Amniotic stem cell (primary cell): ENCODE data around the gene TAF5L.
A peak's percentile ranks its signal among the peaks of the same experiment; 100 is the strongest.
"Not testable (repeated sequence)": the region's sequence is repeated elsewhere in the genome, so short reads cannot be mapped to it uniquely, and the experiment has no call there.

Experiments
- DNase-seq: peaks from one replicate; lab custom pipeline; 2025; lab: John Stamatoyannopoulos, UW

The TAF5L gene

DNA sequence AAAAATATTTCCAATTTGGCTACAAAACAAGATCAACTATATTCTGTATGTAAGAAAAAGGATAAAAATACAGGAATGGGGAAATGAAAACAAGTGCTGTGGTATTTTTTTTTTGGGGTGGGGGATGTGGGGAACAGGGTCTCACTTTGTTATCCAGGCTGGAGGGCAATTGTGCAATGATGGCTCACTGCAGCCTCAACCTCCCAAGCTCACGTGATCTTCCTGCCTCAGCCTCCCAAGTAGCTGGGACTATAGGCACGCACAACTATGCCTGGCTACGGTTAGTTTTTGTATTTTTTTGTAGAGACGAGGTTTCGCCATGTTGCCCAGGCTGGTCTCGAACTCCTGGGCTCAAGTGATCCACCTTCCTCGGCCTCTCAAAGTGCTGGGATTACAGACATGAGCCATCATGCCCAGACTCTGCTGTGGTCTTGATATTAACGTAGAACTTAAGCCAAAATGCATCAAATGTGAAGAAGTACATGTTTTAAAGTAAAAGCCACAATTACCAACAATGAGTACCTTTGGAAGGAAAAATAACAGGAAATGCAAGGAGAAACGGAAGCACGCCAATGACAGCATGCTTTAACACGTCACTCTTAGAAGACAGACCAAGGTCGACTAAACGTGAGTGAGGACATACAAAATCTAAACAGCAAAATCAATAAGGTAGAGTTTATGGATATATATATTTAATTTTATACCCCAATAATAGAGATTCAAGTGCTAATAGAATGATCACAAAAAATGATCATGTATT lies 58.6 kb downstream of the TAF5L start:
- no peak for DNase-seq

DNA sequence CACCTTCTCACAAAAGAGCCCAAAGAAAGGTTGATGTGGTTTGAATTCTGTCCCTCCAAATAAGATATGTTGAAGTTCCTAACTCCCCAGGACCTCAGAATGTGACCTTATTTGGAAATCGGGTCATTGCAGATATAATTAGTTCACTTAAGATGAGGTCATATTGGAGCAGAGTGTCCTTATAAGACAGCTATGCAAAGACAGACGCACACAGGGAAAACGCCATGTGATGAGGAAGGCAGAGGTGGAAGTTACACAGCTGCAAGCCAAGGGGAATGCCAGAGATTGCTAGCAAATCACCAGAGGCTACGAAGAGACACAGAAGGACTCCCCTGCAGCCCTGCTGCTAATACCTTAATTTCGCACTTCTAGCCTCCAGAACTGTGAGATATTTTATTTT lies 62.2 kb downstream of the TAF5L start:
- DNase-seq = no peak

DNA sequence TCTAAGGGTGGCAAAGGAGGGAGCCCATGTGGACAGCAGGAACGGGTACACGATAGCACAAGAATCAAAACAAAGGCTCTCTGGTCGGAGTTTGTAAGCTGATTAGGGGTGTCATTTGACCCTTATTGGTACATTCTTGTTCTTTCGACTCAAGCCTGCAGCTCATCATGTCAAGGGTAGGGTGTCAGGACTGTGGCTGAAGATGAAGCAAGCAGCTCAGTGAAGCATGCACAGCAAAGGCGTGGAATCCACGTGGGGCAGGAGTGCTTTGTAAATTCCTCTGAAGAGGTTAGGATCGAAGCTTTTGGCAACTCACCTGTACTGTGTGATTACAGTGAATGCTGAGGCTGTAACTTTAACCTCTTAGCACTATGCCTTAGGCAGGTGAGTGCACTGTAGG lies 62.7 kb downstream of the TAF5L start:
- no peak for DNase-seq

DNA sequence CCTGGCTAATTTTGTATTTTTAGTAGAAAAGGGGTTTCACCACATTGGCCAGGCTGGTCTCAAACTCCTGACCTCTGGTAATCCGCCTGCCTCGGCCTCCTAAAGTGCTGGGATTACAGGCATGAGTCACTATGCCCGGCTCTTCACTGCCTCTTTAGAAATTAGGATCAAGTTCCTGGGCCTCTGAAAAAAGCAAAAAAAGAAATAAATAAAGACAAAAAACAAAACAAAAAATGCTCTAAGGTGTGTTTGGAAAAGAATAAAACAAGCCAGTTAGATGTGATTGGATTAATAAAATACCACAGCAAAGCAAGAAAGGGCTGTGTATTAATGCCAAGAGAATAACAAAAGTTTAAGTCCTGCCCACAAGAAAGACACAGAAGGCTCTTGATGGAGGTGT lies 63.2 kb downstream of the TAF5L start:
- no peak for DNase-seq

DNA sequence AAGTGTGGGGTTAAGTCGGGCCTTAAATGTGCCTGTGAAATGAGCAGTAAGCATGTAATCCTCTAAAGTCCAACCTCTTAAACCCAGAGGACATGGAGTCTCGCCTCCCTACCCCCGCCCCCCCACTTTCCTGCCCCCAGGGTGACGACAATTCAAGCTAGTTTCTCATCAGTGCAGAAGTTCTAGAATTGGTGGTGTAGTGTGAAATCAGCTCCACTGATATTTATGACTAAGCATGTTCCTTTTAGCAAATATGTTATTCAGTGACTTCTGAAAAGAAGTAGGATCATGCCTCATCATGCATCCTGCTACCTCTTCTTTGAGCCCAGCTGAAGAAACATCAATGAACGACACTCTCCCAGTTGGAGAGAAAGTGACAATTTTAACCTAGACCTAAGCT lies 64.8 kb downstream of the TAF5L start:
- no peak for DNase-seq

DNA sequence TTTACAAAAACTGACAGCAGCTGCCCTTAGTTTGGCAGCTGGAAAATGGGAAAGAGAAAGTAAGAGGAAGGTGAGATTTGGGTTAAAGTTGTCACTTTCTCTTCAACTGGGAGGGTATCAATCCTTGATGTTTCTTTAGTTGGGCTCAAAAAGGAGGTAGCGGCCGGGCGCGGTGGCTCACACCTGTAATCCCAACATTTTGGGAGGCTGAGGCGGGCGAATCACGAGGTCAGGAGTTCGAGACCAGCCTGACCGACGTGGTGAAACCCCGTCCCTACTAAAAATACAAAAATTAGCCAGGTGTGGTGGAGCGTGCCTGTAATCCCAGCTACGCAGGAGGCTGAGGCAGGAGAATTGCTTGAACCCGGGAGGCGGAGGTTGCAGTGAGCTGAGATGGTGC lies 65.8 kb downstream of the TAF5L start:
- not testable (repeated sequence) for DNase-seq

DNA sequence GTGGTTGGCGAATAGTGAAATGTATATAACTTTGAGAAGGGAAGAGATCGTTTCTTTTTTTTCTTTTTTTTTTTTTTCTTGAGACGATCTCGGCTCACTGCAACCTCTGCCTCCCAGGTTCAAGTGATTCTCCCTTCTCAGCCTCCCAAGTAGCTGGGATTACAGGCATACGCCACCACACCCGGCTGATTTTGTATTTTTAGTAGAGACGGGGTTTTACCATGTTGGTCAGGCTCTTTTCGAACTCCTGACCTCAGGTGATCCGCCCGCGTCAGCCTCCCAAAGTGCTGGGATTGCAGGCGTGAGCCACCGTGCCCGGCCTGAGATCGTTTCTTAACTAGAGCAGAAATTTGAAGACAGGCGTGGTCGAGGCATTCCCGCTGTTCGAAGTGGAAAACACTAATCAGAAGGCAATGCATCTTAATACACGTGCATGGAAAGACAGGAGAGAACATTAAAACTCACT lies 66.6 kb downstream of the TAF5L start:
- not testable (repeated sequence) for DNase-seq

DNA sequence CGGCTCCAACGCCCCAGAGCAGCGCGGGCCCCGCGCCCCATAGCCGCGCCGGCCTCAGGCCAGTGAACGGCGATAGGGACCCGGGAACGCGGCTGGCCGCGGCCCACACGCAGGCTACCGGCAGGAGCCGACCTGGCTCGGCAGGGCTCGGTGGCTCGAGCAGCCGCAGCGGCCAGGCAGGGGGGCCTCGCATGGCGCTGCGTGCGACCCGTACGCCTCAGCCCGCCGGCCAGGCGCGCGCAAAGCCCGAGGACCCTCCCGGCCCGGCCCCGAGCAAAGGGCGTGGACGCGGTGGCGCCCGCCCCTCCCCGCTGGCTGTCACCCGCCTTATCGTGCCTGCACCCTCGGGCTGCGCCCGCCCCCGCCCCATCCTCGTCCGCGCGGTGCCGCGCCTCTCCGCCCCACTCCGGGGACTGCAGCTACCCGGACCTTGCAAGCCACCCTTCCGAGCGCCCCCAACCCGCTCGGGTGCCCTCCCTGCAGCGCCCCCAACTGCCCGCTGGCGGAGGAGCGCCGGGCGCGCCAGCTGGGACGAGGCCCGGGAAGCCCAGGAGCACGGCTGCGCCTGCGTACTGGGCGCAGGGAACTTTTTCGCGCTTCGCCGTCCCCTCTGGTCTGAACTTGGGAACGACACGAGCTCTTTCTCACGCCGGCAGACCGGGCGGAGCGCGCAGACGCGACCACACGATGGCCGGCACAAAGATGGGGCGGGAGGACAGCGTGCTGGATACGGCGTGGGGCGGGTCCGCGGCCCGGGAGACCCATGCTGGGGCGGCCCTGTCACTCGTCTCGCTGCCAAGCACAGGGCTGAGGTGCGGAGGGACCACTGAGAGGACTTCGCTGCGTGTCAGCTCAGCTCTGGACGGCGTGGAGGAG lies 67.2 kb downstream of the TAF5L start, which contains the start of gene ABCB10:
Gene ABCB10, minus strand, starts transcription at position 248 of the 876 bp plus-strand sequence. Its CDS starts 55 bp downstream, at position 193.
- peak; percentile 92 for DNase-seq

DNA sequence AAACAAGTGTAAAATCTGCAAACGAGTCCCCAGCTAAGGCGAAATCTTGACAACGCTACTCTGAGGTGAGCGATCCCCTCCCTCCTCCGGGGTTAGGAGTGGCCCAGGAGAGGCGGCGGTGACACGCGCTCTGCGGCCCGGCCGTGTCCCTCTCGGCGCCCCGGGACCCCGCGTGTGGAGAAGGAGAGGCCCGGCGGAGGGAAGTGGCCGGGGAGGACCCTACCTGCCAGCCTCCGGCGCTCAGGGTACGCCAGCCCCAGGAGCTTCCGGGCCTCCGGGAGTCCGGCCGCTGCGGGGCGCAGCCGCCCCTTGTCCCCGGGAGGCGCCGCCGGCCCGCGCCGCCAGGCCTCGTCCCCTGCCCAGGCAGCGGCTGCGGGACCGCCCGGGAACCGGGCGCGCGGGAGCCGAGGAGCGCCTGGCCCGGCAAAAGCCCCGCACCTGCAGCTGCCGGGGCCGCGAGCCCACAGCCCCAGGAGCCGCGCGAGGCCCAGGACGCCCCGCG lies 68.0 kb downstream of the TAF5L start:
- DNase-seq = no peak

DNA sequence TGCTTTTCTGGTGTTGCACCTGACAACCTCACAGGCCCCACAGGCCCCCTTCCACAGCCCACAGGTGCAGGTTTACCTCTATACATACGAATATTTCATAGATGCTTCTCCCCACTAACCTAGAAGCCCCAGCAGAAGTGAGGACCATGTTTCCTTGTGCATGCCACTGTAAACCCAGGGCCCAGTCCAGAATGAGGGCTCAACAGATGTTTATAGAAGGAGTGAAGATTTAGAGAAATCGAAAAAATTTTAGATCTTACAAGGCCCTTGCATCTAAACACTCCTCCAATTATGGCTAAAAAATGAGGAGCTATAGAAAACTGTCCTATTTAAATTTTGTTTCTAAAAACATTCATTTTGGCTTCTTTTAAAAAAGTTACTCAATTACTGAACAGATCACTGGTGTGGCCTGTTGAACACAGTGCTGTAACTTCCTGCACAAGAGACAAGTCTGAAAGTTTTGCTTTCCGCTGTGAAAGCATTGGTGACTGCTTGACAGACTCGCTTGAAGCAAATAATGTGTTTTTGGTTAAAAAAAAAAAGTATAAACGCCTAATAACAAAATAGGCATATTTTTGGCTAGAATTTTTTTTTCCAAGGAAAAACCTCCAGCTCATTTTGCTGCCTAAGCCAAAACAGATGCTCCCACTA lies 68.6 kb downstream of the TAF5L start:
- DNase-seq = no peak

DNA sequence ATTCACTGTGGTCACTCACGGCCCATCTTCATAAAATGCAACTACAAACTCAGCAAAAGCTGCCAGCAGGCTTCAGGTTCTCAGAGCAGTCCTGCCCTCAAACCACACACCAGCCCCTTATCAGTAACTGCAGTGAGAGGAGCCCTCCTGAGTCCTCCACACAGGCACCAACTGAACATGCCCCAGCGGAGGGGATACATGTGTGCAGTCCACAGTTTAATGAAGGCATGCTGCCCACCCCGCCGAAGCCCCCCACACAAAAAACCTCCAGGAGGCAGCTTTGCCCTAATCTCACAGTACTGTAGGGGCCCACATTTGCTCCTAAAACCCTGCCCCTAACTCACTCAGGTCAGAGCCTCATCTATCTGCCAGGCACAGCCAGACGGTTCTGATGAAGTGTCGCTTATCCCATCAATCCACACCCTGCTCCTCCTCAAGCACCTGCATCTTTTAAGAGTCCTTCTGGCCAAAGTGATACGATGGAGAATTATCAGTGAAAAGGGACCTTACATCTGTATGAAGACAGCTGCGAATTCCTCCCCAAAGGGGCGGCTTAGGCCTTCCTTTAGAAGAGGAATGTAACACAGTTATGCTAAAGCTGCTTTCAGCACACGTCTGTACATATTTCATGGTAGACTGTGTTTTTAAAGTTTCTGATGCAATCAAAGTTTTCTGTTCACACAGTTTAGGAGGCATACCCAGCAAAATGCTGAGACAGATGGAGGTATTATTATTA lies 70.9 kb downstream of the TAF5L start:
- DNase-seq = no peak

DNA sequence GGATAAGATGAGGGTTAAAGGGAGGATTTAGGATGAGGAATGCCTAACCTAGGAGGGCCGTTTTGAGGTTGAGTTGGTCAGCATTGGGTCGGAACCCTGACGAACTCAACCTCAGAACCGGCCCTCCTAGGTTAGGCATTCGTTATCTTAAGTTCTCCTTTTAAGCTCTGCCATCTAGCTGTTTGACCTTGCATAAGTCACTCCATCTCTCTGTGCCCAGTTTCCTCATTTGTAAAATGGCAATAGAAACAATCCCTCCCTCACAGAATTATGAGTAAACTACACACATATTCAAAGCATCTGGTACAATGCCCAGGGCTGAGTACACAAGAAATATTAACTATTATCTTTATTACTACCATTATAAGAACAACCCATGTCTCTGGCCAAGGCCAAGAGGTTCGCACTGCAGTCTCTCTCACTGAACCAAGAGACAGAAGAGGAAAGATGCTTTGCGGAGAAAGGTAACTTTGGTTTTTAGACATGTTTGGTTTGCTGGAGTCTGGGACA lies 72.2 kb downstream of the TAF5L start:
- DNase-seq = no peak

DNA sequence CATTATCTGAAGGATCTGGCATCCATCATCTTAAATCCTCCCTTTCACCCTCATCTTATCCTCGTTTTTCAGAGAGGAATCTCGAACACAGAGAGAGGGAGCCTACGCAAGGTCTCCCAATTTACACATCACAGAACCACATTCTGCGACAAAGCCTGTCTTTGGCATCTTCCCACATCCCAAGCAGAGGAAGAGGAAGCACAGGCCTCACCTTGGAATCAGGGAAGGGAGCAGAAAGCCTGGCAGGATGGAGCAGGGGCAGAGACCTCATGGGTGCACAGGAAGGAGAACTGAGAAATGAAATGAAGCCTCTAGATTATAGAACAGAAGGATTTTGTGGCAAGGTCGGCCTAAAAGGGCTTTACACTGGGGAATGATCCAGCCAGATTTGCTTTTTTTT lies 73.2 kb downstream of the TAF5L start:
- DNase-seq = no peak

DNA sequence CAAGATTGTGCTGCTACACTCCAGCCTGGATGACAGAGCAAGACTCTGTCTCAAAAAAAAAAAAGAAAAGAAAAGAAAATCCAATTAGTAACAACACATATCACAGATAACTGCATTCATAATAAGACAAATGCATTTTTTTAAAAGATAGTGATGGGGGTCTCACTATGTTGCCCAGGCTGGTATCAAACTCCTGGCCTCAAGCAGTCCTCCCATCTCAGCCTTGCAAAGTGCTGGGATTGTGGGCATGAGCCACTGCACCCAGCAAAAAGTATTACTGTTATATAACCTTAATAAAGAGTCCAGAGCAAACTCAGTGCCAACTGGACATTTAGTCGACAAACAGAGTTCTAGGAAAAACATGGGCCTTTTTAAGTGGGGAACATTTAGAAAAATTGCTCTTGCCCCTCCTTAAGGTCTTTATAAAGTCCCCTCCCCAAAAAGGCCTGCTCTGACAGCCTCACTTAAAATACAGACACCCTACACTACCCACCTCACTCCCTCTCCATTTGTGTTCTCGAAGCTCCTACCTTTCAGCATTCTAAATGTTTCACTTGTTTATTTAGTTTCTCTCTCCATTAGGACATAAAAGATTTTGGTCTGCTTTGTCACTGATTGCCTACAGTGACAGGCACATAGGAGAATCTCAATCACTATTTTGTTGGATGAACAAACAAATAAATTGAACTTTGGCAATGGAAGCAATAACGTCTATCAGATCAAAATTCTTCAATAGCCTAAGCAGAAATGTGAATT lies 74.9 kb downstream of the TAF5L start:
- no peak for DNase-seq

DNA sequence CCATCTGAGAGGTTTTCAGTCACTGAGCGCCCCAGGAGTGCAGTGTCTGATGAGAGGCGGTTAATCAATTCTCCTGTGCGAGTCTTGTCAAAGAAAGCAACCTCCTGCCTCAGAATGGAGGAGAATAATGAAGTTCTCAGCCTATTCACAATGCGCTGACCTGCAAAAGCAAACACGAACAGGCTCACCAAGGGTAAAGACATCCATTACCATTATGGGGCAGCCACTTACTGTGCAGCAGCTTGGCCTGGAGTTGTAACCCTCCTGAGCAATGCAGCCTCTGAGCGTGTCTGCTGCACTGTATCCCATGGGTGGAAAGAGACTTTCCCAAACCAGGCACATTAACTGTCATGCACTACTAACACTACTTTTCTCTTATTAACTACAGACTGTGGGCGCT lies 78.4 kb downstream of the TAF5L start:
- DNase-seq = no peak

DNA sequence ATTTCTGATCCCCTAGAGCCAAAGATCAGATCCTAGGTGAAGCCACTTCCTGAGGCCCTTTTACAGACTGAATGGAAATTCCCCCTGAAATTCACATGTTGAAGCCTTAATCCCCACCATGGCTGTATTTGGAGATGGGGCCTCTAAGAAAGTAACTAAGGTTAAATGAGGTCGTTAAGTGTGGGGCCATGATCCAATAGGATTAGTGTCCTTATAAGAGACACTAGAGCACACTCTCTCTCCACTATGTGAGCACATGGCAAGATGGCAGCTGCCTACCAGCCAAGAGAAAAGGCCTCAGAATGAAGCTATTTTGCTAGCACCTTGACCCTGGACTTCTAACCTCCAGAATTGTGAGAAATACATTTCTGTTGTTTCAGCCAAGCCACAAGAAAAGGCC lies 81.3 kb downstream of the TAF5L start:
- DNase-seq = no peak
